ENCODE measurements around the gene SS18. TPM values are rescaled to one million over a fixed set of nuclear protein-coding genes. Genes with fewer than 3 reads are reported as not detected.

SS18 gene
- total RNA-seq, 5 donors from 2014 or later (not counting 1 experiment from before 2014, with no cell fraction given), result 58.3 to 79.2 (median 67.3) TPM

GRCh38 chr18:26003356-26003755, 87.1 kb downstream of the SS18 start:
- CTCF ChIA-PET, result no interaction called here
- Mint-ChIP-seq H3K4me3 (no peak overlapping the region), H3K36me3 (peaks cover 8% of the 10 kb centered on the region), H3K4me1 (no peaks in the 10 kb centered on the region), H3K9me3 (peaks cover 0 to 7% (median 4%) of the 10 kb centered on the region in 3 donors), H3K27me3 (no peaks in the 10 kb centered on the region), H3K27ac (no peak overlapping the region)
- WGBS (ENCODE audit: insufficient coverage), result 100% methylated on average over 1 of the region's 2 CpGs
- Histone ChIP-seq H3K27ac (ENCODE audit: low read length) (no peak overlapping the region), H3K36me3 (ENCODE audit: control insufficient read depth in 2 of 2, extremely low read depth in 1 of 2, insufficient read depth in 1 of 2, low read length in 1 of 2) (no peaks in the 10 kb centered on the region), H3K4me1 (ENCODE audit: control insufficient read depth in 1 of 2, extremely low read depth in 1 of 2, insufficient read depth in 2 of 2, low read length in 2 of 2) (no peaks in the 10 kb centered on the region), H3K4me3 (ENCODE audit: control insufficient read depth in 1 of 2, extremely low read depth in 1 of 2, low read length in 1 of 2) (no peak overlapping the region), H3K27me3 (replicated peaks in 1 of 2; ENCODE audit: control insufficient read depth in 2 of 2, extremely low read depth in 1 of 2, insufficient read depth in 2 of 2, low read length in 1 of 2) (no peaks in the 10 kb centered on the region), H3K9me3 (no peaks in the 10 kb centered on the region)
- DNase-seq, result no peak
- POLR2A ChIA-PET, result no interaction called here
- no peak for ATAC-seq (replicated peaks in 1 of 4)

- ChIA-PET CTCF (no interaction called here), POLR2A (no interaction called here)
- ATAC-seq (replicated peaks in 1 of 4), result no peak
- Histone ChIP-seq H3K27me3 (replicated peaks in 1 of 2; ENCODE audit: control insufficient read depth in 2 of 2, extremely low read depth in 1 of 2, insufficient read depth in 2 of 2, low read length in 1 of 2) (no peaks in the 10 kb centered on the region), H3K4me1 (ENCODE audit: control insufficient read depth in 1 of 2, extremely low read depth in 1 of 2, insufficient read depth in 2 of 2, low read length in 2 of 2) (no peaks in the 10 kb centered on the region), H3K9me3 (no peaks in the 10 kb centered on the region), H3K27ac (ENCODE audit: low read length) (no peak overlapping the region), H3K36me3 (ENCODE audit: control insufficient read depth in 2 of 2, extremely low read depth in 1 of 2, insufficient read depth in 1 of 2, low read length in 1 of 2) (no peaks in the 10 kb centered on the region), H3K4me3 (ENCODE audit: control insufficient read depth in 1 of 2, extremely low read depth in 1 of 2, low read length in 1 of 2) (no peak overlapping the region)
- Mint-ChIP-seq H3K4me1 (no peaks in the 10 kb centered on the region), H3K9me3 (peaks cover 0 to 7% (median 4%) of the 10 kb centered on the region in 3 donors), H3K27ac (no peak overlapping the region), H3K4me3 (no peak overlapping the region), H3K27me3 (no peaks in the 10 kb centered on the region), H3K36me3 (peaks cover 8% of the 10 kb centered on the region)
- DNase-seq, result no peak
- WGBS (ENCODE audit: insufficient coverage), result no CpG with 5 or more reads among the region's 1 CpG
Observed at GRCh38 chr18:26002375-26002910, 88.0 kb downstream of the SS18 start.

GRCh38 chr18:25998461-25998860, 92.0 kb downstream of the SS18 start:
- Mint-ChIP-seq H3K4me3 (no peak overlapping the region), H3K36me3 (peaks cover 8% of the 10 kb centered on the region), H3K4me1 (no peaks in the 10 kb centered on the region), H3K9me3 (peaks cover 0 to 7% (median 4%) of the 10 kb centered on the region in 3 donors), H3K27me3 (no peaks in the 10 kb centered on the region), H3K27ac (no peak overlapping the region)
- H3K36me3 ChIP-seq (ENCODE audit: control insufficient read depth in 2 of 2, extremely low read depth in 1 of 2, insufficient read depth in 1 of 2, low read length in 1 of 2), result no peaks in the 10 kb centered on the region
- no peak overlapping the region for H3K27ac ChIP-seq (ENCODE audit: low read length)
- H3K27me3 ChIP-seq (replicated peaks in 1 of 2; ENCODE audit: control insufficient read depth in 2 of 2, extremely low read depth in 1 of 2, insufficient read depth in 2 of 2, low read length in 1 of 2), result no peaks in the 10 kb centered on the region
- DNase-seq (no peak), ATAC-seq (replicated peaks in 1 of 4) (no peak)
- ChIA-PET POLR2A (no interaction called here), CTCF (no interaction called here)
- H3K9me3 ChIP-seq, result no peaks in the 10 kb centered on the region
- no peak overlapping the region for H3K4me3 ChIP-seq (ENCODE audit: control insufficient read depth in 1 of 2, extremely low read depth in 1 of 2, low read length in 1 of 2)
- H3K4me1 ChIP-seq (ENCODE audit: control insufficient read depth in 1 of 2, extremely low read depth in 1 of 2, insufficient read depth in 2 of 2, low read length in 2 of 2), result no peaks in the 10 kb centered on the region

DNA sequence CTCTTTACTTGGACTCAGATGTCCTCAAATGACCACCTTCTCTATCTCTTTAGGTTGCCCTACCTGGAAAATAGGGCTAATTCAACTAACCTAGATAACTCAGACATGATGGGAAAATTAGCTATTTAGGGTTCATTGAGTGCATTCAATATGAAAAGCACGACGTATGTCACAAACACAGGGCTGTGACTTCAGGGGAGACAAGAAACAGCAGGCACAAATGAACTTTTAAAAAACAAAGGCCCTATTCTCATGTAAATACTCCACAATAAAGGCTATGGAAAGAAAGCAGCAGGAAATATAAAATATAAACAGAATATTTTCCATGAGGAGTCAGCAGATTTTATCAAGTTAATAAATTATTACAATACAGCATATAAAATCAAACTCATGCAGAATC, 97.8 kb downstream of the SS18 start:
- H3K4me3 ChIP-seq (ENCODE audit: control insufficient read depth in 1 of 2, extremely low read depth in 1 of 2, low read length in 1 of 2), result no peak overlapping the region
- no peaks in the 10 kb centered on the region for H3K9me3 ChIP-seq
- no peaks in the 10 kb centered on the region for H3K9me3 Mint-ChIP-seq
- H3K27me3 Mint-ChIP-seq, result peaks cover 0 to 5% of the 10 kb centered on the region in 2 donors
- no peaks in the 10 kb centered on the region for H3K27me3 ChIP-seq (replicated peaks in 1 of 2; ENCODE audit: control insufficient read depth in 2 of 2, extremely low read depth in 1 of 2, insufficient read depth in 2 of 2, low read length in 1 of 2)
- ATAC-seq (replicated peaks in 1 of 4) (no peak), DNase-seq (no peak)
- no peaks in the 10 kb centered on the region for H3K4me1 ChIP-seq (ENCODE audit: control insufficient read depth in 1 of 2, extremely low read depth in 1 of 2, insufficient read depth in 2 of 2, low read length in 2 of 2)
- no peaks in the 10 kb centered on the region for H3K36me3 Mint-ChIP-seq
- H3K27ac Mint-ChIP-seq, result no peak overlapping the region
- H3K36me3 ChIP-seq (ENCODE audit: control insufficient read depth in 2 of 2, extremely low read depth in 1 of 2, insufficient read depth in 1 of 2, low read length in 1 of 2), result no peaks in the 10 kb centered on the region
- ChIA-PET CTCF (no interaction called here), POLR2A (no interaction called here)
- no peak overlapping the region for H3K4me3 Mint-ChIP-seq
- no peaks in the 10 kb centered on the region for H3K4me1 Mint-ChIP-seq
- WGBS (ENCODE audit: insufficient coverage), result no CpG with 5 or more reads among the region's 2 CpGs
- no peak overlapping the region for H3K27ac ChIP-seq (ENCODE audit: low read length)

DNA sequence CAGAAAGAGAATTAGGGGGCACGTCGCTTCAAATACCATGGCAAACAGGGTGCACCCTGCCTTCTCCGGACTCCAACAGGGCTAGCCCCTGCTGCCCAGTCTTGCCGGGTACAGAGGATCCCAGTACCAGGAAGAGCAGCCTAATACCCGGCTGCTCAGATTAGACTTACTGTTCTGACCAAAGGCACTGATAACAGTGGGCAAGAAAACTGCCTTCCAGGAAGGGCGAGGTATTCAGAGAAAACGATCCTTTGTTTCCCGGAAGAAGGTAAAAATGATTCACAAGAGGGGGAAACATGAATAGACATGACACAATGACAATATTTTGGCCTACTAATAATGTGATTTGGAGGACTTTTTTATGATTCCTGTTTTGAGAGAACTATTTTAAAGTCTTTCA, 99.9 kb downstream of the SS18 start:
- H3K4me3 Mint-ChIP-seq, result no peak overlapping the region
- DNase-seq (no peak), ATAC-seq (replicated peaks in 1 of 4) (no peak)
- H3K27ac Mint-ChIP-seq, result no peak overlapping the region
- POLR2A ChIA-PET, result no interaction called here
- H3K27me3 ChIP-seq (replicated peaks in 1 of 2; ENCODE audit: control insufficient read depth in 2 of 2, extremely low read depth in 1 of 2, insufficient read depth in 2 of 2, low read length in 1 of 2), result no peaks in the 10 kb centered on the region
- CTCF ChIA-PET, result no interaction called here
- H3K36me3 ChIP-seq (ENCODE audit: control insufficient read depth in 2 of 2, extremely low read depth in 1 of 2, insufficient read depth in 1 of 2, low read length in 1 of 2), result no peaks in the 10 kb centered on the region
- no peak overlapping the region for H3K27ac ChIP-seq (ENCODE audit: low read length)
- 81% methylated on average over 7 of the region's 8 CpGs for WGBS (ENCODE audit: insufficient coverage)
- H3K4me1 ChIP-seq (ENCODE audit: control insufficient read depth in 1 of 2, extremely low read depth in 1 of 2, insufficient read depth in 2 of 2, low read length in 2 of 2), result no peaks in the 10 kb centered on the region
- H3K4me1 Mint-ChIP-seq, result no peaks in the 10 kb centered on the region
- no peaks in the 10 kb centered on the region for H3K9me3 ChIP-seq
- peaks cover 5 to 8% of the 10 kb centered on the region in 2 donors for H3K27me3 Mint-ChIP-seq
- no peaks in the 10 kb centered on the region for H3K36me3 Mint-ChIP-seq
- H3K9me3 Mint-ChIP-seq, result no peaks in the 10 kb centered on the region
- no peak overlapping the region for H3K4me3 ChIP-seq (ENCODE audit: control insufficient read depth in 1 of 2, extremely low read depth in 1 of 2, low read length in 1 of 2)

GRCh38 chr18:25985707-25986394, 104.6 kb downstream of the SS18 start:
- H3K4me1 ChIP-seq (ENCODE audit: control insufficient read depth in 1 of 2, extremely low read depth in 1 of 2, insufficient read depth in 2 of 2, low read length in 2 of 2), result no peaks in the 10 kb centered on the region
- Mint-ChIP-seq H3K4me3 (no peak overlapping the region), H3K27ac (no peak overlapping the region), H3K9me3 (no peaks in the 10 kb centered on the region), H3K4me1 (no peaks in the 10 kb centered on the region), H3K27me3 (peaks cover 6 to 9% of the 10 kb centered on the region in 2 donors), H3K36me3 (no peaks in the 10 kb centered on the region)
- no peak overlapping the region for H3K4me3 ChIP-seq (ENCODE audit: control insufficient read depth in 1 of 2, extremely low read depth in 1 of 2, low read length in 1 of 2)
- ATAC-seq (replicated peaks in 1 of 4) (no peak), DNase-seq (no peak)
- H3K36me3 ChIP-seq (ENCODE audit: control insufficient read depth in 2 of 2, extremely low read depth in 1 of 2, insufficient read depth in 1 of 2, low read length in 1 of 2), result no peaks in the 10 kb centered on the region
- POLR2A ChIA-PET, result no interaction called here
- H3K27me3 ChIP-seq (replicated peaks in 1 of 2; ENCODE audit: control insufficient read depth in 2 of 2, extremely low read depth in 1 of 2, insufficient read depth in 2 of 2, low read length in 1 of 2), result no peaks in the 10 kb centered on the region
- CTCF ChIA-PET, result no interaction called here
- no peak overlapping the region for H3K27ac ChIP-seq (ENCODE audit: low read length)
- H3K9me3 ChIP-seq, result no peaks in the 10 kb centered on the region
- WGBS (ENCODE audit: insufficient coverage), result no CpG with 5 or more reads among the region's 1 CpG

GRCh38 chr18:25983730-25984129, 106.7 kb downstream of the SS18 start:
- H3K27ac Mint-ChIP-seq, result no peak overlapping the region
- Histone ChIP-seq H3K27ac (ENCODE audit: low read length) (no peak overlapping the region), H3K9me3 (no peaks in the 10 kb centered on the region), H3K4me1 (ENCODE audit: control insufficient read depth in 1 of 2, extremely low read depth in 1 of 2, insufficient read depth in 2 of 2, low read length in 2 of 2) (no peaks in the 10 kb centered on the region), H3K4me3 (ENCODE audit: control insufficient read depth in 1 of 2, extremely low read depth in 1 of 2, low read length in 1 of 2) (no peak overlapping the region), H3K27me3 (replicated peaks in 1 of 2; ENCODE audit: control insufficient read depth in 2 of 2, extremely low read depth in 1 of 2, insufficient read depth in 2 of 2, low read length in 1 of 2) (no peaks in the 10 kb centered on the region), H3K36me3 (ENCODE audit: control insufficient read depth in 2 of 2, extremely low read depth in 1 of 2, insufficient read depth in 1 of 2, low read length in 1 of 2) (no peaks in the 10 kb centered on the region)
- H3K36me3 Mint-ChIP-seq, result no peaks in the 10 kb centered on the region
- H3K27me3 Mint-ChIP-seq, result peaks cover 6 to 12% of the 10 kb centered on the region in 2 donors
- no peaks in the 10 kb centered on the region for H3K4me1 Mint-ChIP-seq
- no peak for DNase-seq
- no peak for ATAC-seq (replicated peaks in 1 of 4)
- no peaks in the 10 kb centered on the region for H3K9me3 Mint-ChIP-seq
- H3K4me3 Mint-ChIP-seq, result no peak overlapping the region
- ChIA-PET CTCF (no interaction called here), POLR2A (no interaction called here)
- WGBS (ENCODE audit: insufficient coverage), result 92% methylated on average over 2 of the region's 2 CpGs
